ENCODE measurements around the gene NSMF. TPM values are rescaled to one million over a fixed set of nuclear protein-coding genes. Genes with fewer than 3 reads are reported as not detected.
"Not testable (repeated sequence)": the region's sequence is repeated elsewhere in the genome, so short reads cannot be mapped to it uniquely, and the experiment has no call there.

NSMF gene
- total RNA-seq, 2 donors from 2014 or later: 39.9 to 52.0 TPM

DNA sequence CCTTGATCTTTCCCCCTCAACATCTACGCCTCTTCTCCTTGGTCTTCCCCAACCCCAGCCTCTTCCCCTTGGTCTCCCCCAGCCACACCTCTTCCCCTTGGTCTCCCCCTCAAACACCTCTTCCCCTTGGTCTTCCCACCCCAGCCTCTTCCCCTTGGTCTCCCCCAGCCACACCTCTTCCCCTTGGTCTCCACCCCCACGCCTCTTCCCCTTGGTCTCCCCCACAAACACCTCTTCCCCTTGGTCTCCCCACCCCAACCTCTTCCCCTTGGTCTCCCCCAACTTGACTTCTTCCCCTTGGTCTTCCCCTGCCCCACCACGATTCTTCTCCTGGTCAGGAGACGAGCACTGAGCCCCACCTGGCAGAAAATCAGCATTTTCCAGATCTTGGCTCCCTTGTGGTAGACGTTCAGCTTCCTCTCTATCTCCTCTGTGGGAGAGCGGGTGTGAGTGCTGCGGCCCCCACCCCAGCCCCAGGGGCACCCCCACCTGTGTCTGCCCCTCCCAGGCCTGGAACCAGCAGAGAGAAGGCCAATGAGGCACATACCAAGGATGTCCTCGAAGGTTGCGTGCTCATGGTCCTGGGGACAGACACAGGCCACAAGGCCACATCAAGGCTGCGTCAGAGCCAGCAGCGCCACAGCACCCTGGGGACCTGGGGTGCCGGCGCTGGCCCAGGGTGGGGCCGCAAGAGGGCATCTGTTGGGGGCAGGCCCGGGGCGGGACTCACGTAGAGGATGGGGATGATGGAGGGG is 7.0 kb downstream of the NSMF start:
- ATAC-seq: no peak
- peak; percentile 18 to 33 for DNase-seq
- intact Hi-C loops (cut with DNase I, micrococcal nuclease): no loop called here

- DNase-seq; ATAC-seq; intact Hi-C loops (cut with DNase I, micrococcal nuclease): not testable (repeated sequence)
These were observed 7.7 kb downstream of the NSMF start for GRCh38 chr9:137451264-137452005.

- ATAC-seq; intact Hi-C loops (cut with DNase I, micrococcal nuclease): not testable (repeated sequence)
- DNase-seq: peak in 1 of 2 donors; percentile 27
These were observed 8.5 kb downstream of the NSMF start for GRCh38 chr9:137450539-137451222.

DNA sequence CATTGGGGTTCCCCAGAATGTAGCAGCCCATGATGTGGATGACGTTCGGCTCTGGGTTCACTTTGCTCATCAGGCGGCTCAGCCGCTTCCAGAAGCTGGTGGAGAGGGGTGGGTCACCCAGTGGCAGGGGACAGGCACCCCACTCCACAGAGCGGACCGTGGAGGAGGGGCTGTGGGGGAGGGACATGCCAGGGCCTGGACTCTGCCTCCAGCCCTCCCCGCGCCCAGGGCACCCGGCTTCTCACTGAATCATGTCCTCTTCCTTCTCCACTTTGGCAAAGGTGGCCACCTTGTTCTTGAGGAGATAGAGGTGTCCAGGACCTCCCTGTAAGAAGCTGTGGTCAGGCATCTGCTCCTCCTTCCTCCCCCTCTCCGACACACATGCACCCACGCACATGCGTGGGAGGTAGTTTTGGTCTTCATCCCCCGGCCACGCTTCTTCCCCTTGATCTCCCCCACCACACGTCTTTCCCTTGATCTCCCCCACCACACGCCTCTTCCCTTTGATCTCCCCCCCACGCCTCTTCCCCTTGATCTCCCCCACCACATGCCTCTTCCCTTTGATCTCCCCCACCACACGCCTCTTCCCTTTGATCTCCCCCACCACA is 9.1 kb downstream of the NSMF start:
- ATAC-seq: no peak
- DNase-seq: peak in 1 of 2 donors; percentile 23
- intact Hi-C loops (cut with DNase I, micrococcal nuclease): no loop called here

DNA sequence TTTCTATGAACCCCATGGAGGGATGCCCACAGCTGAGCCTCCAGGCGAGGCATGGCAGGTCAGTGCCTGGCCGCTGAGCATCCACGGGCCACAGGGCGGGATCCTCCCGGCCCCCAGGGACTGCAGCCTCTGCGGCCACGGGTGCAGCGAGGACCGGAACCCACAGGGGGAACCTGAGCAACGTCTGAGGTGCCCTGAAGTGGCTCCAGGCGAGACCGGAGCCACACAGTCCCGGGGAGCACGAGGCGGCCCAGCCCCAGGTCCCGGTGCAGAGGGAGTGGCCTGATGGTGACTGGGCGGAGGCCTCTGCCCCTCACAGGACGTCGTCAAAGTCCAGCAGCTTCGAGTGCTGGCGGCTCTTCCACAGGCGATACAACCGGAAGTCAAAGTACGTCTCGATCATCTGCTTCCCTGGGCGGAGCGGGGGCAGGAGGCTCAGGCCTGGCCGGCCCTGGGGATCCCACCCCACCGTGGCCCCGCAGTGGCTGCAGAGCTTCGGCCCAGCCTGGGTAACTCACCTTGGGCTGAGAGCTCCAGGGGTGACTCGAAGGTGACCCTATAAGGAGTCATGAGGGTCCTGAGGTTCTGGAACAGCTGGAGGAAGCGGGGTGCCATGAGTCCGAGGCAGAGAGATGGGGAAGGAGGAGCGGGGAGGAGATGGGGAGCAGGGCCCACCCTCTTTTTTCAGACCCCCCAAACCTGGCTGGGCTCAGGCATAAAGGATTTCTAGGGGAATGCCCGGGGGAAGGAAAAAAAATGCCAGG is 9.9 kb downstream of the NSMF start:
- DNase-seq (peak in 1 of 2 donors; percentile 21), ATAC-seq (no peak)
- intact Hi-C loops (cut with DNase I, micrococcal nuclease): no loop called here

DNA sequence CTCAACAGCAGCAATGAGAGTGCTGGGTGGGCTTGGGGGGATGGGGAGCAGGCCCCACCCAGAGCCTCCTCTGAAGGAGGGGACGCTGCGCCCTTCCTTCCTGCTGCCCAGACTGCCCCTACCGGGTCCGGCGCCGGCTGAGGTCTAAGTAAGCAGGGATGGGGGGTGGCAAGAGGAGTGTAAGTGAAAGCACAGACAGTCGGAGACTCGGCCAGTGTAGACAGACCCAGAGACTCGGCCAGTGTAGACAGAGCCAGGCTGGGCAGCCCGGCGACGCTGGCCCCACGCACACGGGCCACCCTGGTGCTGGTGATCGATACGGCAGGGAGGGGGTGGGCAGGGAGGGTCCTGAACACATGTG is 10.6 kb downstream of the NSMF start:
- DNase-seq (peak in 1 of 2 donors; percentile 22), ATAC-seq (no peak)
- intact Hi-C loops (cut with DNase I, micrococcal nuclease): no loop called here

DNA sequence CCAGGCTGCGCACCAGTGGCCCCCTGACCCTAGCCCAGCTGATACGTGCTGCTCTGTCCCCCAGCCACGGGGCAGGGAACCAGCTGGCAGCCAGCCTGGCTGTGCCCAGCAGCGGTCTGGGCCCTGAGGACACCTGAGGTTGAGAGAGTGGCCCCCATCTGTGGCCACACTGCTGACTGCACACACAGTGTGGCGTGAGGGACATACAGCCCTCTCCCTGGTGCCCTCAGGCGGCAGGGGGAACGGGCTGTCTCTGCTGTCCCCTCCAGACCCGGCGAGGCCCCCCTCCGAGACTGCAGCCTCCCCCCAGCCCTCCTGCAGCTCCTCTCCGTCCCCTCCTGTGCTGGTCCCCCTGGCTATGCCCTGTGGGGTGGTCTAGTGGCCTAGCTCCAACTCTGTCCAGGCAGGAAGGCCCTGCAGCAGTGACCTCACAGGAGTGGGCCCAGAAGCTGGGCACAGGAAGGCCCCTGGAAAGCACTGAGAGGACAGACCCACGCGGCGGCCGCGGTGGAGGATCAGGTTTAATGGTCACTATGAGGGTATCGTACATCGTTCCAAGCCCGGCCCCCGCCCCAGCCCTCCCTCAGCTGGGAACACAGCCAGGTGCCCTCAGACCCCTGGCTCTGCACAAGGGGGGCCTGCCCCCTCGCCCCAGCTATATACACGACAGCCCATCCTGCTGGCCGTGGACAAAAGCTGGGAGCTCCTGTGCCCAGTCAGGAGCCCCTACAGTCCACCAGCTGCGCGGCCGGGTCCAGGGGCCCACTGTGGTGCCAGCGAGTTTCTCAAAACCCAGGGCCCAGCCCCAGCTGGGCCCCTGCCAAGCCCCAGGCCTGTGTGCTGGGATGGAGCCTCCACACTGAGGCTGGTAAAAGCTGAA is 11.2 kb downstream of the NSMF start:
- peak in 1 of 2 donors; percentile 24 for DNase-seq
- no peak for ATAC-seq
- intact Hi-C loops (cut with DNase I, micrococcal nuclease): no loop called here

DNA sequence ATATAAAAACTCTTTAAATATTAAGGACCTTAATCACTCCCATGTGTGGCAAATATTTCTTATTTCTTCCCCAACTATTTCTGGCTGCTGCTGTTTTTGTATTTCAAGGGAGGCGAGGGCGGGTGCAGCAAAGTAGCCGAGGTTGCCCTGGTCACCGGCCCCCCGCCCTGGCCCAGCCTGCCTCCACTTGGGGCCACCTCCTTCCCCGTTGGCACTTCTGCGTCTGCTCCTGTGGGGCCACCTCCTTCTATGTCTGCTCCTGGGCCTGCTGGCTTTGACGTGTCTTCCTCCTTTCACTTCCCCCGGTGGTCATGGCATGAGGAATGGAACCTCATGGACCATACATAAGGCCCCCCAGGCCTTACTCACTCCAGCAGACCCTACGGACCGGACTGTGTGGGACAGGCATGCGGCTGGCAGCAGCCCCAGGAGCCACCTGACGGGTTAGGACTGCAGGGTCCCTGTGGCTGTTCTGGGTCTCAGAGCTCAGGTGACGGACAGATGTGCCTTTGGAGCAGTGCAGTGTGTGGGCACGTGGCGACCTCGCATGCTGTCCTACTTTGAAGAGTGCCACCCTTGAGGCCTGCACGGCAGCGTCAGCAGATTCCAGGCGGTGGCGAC is 12.2 kb downstream of the NSMF start:
- no peak for ATAC-seq
- peak; percentile 15 to 24 for DNase-seq
- intact Hi-C loops (cut with DNase I, micrococcal nuclease): no loop called here

DNA sequence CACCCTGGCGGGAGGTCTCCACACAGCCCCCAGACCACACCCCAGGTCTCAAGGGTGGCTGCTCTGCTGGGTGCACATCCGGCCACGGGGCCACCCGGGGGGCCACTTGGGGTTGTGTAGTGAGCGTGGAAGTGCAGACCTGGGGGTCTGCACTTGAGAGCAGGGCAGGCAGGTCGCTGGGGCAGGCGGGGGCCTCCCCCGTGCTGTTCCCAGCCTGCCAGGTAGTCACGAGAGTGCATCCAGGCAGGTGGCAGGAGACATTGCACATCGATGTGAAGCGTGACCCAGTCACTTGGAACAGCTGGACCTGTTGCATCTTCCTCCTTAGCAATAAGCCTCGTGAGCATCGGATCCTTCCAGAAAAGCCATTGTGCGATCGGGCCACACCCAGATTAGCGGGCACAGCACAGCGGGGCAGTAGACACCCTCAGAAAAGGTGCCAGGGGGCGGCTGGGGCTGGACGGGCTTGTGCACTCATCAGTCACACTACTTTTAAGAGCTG is 13.2 kb downstream of the NSMF start:
- ATAC-seq: no peak
- peak; percentile 18 to 35 for DNase-seq
- intact Hi-C loops (cut with DNase I, micrococcal nuclease): no loop called here

- peak; percentile 72 to 89 for DNase-seq
- ATAC-seq: peak; percentile 52
- intact Hi-C loops (cut with DNase I, micrococcal nuclease): no loop called here
These were observed 13.8 kb downstream of the NSMF start for GRCh38 chr9:137445275-137445807.

DNA sequence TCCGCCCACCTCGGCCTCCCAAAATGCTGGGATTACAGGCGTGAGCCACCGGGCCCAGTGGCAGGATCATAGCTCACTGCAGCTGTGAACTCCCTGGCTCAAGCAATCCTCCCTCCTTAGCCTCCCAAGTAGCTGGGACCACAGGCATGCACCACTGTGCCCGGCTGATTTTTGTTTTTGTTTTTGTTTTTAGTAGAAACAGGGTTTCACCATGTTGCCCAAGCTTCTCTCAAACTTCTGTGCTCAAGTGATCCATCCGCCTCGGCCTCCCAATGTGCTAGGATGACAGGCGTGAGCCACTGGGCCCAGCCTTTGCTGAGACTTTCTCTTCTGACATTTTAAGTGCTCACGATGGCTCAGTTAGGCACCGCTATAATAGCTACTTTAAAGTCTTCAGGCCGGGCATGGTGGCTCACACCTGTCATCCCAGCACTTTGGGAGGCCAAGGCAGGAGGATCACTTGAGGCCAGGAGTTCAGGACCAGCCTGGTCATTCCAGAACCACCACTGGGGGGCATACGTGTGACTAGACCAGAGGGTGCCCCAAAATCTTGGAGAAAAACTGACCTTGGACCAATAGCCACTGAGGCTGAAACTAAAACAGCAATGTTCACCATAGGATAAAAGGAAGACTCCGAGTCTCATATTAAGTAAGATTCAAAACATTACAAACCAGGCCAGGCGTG is 14.9 kb downstream of the NSMF start:
- ATAC-seq: no peak
- DNase-seq: no peak
- intact Hi-C loops (cut with DNase I, micrococcal nuclease): no loop called here

DNA sequence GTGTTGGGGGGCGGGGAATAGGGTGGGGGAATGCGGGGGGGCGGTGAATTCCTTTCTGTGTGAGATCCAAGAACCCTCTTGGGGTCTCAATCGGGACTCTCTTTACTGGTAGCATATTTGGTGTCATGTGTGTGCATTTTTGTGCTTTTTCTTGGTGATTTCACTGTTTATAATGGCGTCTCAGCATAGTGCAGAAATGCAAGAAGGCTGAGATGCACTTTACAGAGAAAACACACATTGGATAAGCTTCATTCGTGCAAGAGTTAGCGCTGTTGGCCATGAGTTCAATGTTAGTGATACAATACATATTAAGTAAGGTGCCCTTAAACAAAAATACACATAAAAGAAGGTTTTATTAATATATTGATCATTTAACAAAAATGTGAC is 17.2 kb downstream of the NSMF start:
- DNase-seq (no peak), ATAC-seq (no peak)
- intact Hi-C loops (cut with DNase I, micrococcal nuclease): no loop called here

GRCh38 chr9:137441289-137441934 is 17.7 kb downstream of the NSMF start, which contains the start of gene ENTPD8:
Gene ENTPD8, minus strand, starts transcription at chr9:137441357. Its CDS starts 3,072 bp downstream, at chr9:137438285.
- ATAC-seq (peak; percentile 74), DNase-seq (peak; percentile 89)
- intact Hi-C loops (cut with DNase I, micrococcal nuclease): no loop called here

DNA sequence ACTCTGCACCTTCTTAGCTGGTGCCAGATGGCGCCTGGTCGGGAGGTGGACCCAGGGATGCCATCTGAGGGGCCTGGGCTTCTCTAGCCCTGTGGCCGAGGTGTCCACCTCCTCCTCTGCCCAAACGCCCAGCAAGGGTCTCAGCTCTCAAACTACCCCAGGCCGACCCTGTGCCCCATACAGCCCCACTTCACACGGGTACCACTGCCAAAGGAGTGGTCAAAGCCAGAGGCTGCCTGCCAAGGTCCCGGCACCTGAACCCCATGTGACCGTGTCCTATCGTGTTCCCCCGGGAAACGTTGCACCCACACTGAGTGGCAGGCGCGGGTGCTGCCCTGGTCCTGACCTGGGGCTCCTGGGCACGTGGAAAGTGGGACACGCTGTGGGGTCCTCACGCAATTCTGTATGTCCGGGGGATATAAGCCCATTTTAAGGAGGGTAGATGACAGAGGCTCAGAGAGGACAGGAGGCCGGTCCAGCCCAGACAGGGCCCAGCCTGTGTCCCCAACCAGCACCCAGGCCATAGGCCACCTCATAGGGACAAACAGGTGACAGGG is 19.9 kb downstream of the NSMF start:
- intact Hi-C loops (cut with DNase I, micrococcal nuclease): no loop called here
- DNase-seq (no peak), ATAC-seq (no peak)

DNA sequence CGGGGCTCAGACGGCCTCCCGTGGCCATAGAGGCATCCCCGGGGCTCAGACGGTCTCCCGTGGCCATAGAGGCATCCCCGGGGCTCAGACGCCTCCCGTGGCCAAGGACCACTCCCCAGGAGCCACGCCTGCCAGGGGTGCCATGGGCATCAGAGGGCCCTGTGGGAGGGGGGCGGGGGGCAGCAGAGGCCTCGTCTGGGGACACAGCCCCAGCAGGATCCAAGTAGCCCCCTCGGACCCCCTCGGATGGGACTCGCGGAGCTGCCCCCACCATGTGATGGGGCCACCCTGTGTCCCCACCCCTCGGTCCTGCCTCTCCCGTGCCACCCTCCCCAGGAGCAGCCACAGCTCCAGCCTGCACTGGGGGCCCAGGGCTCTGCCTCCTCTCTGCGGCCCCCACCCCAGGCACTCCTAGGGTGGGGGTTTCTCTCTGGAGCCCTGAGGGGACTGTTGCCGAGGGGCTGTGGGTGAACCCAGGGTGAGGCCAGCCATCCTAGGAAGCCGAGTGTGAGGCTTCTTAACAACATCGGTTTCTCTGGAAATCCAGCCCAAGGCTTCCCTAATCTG is 20.5 kb downstream of the NSMF start:
- intact Hi-C loops (cut with DNase I, micrococcal nuclease): no loop called here
- ATAC-seq: no peak
- DNase-seq: no peak
